ENCODE measurements around the gene ZNF133.
"Not testable (repeated sequence)": the region's sequence is repeated elsewhere in the genome, so short reads cannot be mapped to it uniquely, and the experiment has no call there.

GRCh38 chr20:18349749-18350148 is 61.4 kb downstream of the ZNF133 start:
- TF ChIP-seq, protein P1, sequence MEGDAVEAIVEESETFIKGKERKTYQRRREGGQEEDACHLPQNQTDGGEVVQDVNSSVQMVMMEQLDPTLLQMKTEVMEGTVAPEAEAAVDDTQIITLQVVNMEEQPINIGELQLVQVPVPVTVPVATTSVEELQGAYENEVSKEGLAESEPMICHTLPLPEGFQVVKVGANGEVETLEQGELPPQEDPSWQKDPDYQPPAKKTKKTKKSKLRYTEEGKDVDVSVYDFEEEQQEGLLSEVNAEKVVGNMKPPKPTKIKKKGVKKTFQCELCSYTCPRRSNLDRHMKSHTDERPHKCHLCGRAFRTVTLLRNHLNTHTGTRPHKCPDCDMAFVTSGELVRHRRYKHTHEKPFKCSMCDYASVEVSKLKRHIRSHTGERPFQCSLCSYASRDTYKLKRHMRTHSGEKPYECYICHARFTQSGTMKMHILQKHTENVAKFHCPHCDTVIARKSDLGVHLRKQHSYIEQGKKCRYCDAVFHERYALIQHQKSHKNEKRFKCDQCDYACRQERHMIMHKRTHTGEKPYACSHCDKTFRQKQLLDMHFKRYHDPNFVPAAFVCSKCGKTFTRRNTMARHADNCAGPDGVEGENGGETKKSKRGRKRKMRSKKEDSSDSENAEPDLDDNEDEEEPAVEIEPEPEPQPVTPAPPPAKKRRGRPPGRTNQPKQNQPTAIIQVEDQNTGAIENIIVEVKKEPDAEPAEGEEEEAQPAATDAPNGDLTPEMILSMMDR (IDR thresholded peaks at IDR 0.05): not testable (repeated sequence)
- not testable (repeated sequence) for TF ChIP-seq E2F4 (CRISPR knock-in tag; IDR thresholded peaks at IDR 0.05; ENCODE audit: borderline replicate concordance, low read depth); CREB1 (CRISPR knock-in tag; IDR thresholded peaks at IDR 0.05); TEAD4 (CRISPR knock-in tag; IDR thresholded peaks at IDR 0.05); OVOL2 (CRISPR knock-in tag; IDR thresholded peaks at IDR 0.05; ENCODE audit: borderline replicate concordance)
- TF ChIP-seq, protein P2, sequence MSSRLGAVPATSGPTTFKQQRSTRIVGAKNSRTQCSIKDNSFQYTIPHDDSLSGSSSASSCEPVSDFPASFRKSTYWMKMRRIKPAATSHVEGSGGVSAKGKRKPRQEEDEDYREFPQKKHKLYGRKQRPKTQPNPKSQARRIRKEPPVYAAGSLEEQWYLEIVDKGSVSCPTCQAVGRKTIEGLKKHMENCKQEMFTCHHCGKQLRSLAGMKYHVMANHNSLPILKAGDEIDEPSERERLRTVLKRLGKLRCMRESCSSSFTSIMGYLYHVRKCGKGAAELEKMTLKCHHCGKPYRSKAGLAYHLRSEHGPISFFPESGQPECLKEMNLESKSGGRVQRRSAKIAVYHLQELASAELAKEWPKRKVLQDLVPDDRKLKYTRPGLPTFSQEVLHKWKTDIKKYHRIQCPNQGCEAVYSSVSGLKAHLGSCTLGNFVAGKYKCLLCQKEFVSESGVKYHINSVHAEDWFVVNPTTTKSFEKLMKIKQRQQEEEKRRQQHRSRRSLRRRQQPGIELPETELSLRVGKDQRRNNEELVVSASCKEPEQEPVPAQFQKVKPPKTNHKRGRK (CRISPR knock-in tag; IDR thresholded peaks at IDR 0.05; ENCODE audit: borderline replicate concordance): not testable (repeated sequence)

Data from WTC11 (cell line).